Fibroblast of peridontal ligament (primary cell): Measurements from ENCODE around the gene TEX30.
A peak's percentile ranks its signal among the peaks of the same experiment; 100 is the strongest.
"Not testable (repeated sequence)": the region's sequence is repeated elsewhere in the genome, so short reads cannot be mapped to it uniquely, and the experiment has no call there.

Experiments used
- DNase-seq: peaks from one replicate; pipeline ENCODE4 v3.0.0-alpha.2; 2010; ENCODE audit errors: extremely low read depth

The TEX30 gene

DNA sequence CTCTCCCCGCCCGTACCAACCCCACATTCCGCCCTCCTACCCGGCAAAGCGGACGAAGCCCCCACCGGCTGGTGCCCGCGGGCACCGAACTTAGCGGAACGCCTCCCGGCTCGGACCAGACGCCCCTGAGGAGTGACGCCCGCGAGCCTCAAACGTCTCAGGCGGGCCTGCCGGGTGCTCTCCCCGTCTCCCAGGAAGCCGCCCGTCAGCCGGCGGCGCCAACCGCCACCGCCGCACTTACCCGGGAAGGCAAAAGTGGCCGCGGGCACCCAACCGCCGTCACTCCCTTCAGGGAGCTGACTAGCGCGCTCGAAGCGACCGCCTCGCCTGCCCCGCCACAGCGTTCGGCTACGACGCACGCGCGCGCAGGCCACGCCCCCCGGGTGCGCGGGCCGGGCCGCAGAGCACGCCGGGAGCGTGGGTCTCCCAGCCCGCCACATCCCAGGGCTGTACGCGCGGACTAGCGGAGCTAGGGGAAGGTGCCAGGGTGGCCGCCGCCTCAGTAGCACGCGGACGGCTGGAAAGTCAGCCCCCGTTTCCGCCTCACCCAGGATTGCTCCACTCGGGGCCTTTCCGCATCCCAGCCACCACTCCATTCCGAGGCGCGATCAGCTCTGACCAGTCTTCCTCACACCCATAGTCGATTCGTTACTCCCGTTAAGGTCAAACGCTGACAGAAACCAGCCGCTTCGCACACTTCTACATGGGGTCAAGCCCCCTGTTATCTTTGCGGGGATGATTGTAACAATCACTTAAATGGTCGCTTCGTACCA lies at the start of gene TEX30:
Gene TEX30 (minus strand): TSS at position 346 of the 773 bp plus-strand sequence. CDS start 3,760 bp downstream, outside the sequence.
- DNase-seq: peak; percentile 67

DNA sequence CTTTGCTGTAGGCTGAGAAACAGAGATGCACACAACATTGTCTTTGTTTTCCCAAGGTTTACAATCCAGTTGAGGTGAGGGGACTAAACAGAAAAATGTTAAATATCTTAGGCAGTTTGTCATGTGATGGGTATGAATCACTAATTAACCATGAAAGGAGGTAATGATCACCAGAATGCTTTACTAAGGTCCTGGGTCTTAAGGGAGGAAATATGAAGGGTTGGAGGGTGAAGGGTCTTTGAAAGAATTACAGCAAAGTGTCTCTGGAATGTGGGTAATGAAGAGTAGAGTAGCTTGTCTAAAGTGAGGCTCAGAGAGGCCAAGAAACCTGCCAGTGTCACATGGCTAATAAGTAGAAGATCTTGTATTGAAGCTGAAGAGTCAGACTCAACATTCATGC lies 44.3 kb upstream of the TEX30 start:
- DNase-seq: no peak

DNA sequence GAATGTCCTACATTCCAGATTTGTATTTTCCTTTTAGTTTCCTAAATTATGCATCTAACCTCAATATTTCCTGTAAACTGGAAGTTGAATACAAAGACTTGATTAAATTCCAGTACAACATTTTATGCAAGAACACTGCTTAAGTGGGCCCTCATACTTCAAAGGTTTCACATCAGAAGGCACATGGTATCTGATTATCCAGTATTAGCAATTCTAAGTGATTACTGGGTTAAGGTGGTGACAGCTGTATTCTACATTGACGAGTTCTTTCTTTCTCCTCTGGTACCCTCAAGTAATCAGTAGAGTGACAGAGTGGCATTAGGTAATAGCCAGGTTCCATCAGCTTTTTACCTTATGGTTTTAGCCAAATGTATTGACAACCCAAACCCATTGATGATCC lies 43.7 kb upstream of the TEX30 start:
- DNase-seq: no peak

DNA sequence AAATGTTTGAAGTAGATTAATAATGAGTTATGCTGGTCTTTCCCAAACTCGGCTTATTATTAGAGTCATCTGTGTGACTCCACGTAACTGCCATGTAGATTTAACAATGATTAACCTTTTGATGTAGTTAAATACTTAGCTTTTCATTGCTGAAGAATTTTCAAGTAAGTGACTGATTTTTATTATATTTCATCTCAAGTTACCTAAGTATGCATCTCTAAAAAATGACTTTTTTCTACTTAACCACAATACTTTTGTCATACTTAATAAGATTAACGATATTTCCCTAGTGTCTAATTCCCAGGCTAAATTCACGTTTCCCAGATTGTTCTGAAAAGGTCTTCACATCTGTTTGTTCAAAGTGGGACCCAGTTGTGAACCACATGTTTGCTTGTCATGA lies 43.1 kb upstream of the TEX30 start:
- DNase-seq: no peak

DNA sequence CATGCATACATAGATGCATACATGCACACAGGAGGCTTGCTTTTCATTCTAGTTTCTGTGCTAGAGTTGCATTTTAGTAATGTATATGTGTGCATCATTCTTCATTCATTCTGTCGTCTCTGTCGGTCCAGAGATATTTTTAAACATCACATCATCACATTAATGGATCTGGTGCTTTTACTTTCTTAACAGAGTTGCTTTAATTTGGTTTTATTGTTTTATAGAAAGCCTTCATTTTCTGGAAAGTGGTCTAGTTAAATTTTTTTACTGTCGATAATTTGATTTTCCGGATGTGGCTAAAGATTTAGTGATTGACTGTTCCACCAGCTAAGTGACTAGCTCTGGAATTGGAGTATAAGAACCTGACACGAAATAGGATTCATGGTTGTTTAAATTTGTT lies 42.2 kb upstream of the TEX30 start:
- DNase-seq: no peak

DNA sequence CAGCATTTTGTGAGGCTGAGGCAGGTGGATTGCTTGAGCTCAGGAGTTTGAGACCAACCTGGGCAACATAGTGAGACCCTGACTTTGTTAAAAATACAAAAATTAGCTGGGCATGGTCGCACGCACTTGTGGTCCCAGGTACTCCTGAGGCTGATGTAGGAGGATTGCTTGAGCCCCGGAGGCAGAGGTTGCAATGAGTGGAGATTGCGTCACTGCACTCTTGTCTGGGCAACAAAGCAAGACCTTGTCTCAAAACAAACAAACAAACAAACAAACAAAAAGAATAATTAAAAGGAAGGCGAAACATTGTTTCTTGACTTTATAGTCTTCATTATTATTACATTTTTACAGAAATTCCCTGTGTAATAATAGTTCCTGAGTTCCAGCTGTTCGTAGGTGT lies 41.2 kb upstream of the TEX30 start:
- DNase-seq: no peak

DNA sequence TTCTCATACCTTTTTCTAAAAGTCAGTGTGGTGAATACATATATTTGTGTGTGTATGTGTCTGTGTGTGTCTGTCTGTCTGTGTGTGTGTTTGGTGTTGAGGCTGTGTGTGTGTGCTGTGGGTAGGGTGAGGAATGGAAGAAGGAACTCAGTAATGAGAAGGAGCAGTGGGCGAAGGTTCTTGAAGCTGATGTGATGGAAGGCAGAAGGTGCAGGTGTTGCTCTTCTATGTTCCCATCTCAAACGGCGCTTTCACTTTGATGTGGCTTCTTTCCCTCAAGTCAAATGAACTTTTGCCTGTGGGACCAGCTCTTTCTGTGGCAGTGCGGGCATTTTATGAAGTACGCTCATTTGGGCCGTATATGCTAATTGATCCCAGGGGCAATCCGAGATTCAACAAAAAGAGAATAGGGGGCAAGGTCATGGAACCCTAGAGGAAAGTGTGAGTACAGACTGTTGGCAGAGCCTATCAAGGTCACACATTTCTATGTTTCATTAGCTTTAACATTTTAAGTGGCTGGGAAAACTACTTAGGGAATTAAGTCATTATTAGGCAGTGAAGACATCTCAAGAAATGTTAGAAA lies 40.5 kb upstream of the TEX30 start:
- no peak for DNase-seq

DNA sequence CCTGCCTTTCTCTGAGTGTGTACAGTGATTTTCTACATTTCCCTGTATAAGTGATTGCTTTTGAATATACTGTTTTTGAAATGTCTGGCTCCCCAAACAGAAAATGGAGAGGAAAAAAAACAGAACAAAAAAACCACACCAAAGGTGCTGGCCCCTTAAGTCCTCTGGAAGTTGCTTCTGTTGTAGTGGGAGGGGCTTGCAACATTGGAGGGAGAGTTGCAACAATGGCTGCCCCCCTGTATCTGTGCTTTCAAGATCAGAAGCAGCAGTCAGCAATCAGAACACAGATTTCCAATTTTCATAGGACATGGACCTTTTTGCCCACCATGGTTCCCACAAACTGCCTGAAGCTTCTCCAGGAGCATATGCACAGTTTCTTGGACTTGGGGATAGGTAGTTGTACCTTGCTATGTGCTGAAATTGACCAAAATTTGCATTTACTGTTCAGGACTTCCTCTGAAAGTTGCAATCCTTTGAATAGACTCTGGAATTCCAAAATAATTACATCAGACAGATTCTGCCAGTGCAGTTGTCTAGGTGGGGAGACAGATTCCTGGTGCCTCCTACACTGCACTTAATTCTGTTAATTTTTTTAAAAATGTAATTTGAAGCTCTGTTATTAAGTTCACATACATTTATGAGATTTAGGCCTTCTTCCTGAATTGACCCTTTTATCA lies 39.2 kb upstream of the TEX30 start:
- DNase-seq: no peak

DNA sequence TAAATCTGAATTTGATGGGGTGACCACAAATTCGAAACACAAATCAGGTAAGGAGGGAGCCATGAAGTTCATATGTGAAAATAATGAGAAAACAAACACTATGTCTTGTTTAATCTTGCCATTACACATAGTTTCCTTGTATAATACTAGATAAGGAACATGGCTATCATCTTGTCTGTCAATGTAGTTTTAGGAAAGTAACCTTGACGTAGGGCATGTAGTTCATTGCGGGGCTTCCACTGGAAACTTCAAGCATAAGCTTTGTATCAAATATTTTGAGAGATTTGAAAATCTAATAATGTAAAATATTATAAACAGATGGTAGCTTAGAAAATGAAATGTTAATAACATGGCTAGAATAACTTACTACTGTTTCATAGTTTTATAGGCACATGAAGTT lies 34.1 kb upstream of the TEX30 start:
- DNase-seq: no peak

DNA sequence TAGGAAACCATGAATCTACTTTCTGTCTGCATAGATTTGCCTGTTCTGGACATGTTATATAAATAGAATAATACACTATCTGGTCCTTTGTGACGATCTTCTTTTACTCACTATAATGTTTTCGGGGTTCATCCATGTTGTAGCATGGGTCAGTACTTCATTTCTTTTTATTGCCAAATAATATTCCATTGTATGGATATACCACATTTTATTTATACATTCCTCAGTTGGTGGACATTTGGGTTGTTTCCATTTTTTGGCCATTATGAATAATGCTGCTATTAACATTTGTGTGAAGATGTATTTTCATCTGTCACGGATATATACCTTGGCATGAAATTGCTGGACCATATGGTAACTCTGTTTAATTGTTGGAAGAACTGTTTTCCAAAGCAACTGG lies 32.1 kb upstream of the TEX30 start:
- DNase-seq: no peak

DNA sequence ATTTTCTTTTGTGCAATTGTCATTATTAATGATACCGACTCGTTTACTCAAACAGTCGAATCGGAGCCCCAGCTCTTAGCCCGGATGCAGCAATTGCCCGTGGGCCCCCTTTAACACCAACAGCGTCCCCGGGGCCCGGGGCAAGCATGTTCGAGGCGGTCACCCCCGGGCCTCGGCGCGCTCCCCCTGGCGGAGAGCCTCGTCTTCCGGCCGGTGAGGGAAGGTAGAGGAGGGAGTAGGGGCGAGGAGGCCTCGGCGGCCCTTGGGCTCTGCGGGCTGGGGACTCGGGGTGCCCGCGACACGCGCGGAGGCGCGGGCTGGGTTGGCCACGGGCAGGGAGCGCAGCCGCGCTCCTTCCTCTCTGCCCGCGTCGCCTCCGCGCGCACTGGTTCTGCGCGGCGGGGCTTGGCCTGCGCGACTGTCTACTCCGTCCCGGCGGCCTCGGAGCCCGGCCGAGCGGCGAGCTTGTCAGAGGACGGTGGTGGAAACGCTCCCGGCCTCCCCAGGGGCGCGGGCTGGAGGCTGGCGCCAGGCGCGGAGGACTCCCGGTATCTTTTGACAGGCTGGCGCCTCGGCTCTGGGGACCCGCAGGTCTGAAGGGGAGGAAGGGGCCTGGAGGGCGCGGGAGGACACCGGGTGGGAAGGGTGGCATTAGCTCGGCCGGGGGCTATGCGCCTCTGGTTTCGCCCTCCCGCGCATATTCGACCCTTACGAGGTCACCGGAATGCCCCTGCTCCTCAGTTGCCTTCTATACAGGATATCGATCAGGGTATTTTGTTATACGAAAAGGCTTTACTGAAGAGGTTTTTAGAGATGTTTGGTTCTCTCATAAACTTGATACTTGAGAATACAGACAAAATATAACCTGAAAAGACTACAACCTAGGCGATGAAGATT lies 26.8 kb upstream of the TEX30 start:
- peak; percentile 66 for DNase-seq

DNA sequence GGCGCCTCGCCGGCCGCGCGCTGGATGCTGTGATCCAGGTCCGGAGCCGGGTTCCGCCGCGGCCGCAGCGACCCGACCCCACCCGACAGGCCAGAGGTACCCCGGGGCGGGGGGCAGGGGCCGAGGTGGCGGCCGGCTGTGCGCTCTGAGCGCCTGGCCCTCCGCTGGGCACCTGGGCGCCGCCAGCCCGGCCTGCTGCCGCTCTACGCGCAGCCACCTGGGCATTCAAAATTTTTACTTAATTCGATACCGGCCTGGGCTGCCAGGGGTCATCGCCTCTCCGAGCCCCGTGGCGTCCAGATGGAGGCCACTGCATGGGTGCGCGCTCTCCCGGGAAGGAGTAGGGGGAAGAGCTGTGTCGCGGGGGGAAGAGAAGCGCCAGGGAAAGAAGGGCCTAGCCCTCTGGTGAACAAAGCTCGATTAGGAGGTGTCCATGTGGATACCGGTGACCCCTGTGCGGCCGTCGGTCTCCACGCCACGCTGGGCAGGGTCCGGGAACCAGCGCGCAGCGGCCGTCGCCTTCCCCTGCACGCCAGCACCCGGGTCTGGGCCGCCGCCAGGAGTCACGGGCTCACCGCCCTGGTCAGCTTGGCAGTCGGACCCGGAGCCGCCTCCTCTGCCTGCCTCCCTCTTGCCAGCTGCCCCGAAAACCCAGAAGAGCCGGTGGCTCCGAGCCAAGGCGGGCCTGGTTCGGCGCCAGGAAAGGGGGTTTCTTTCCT lies 26.0 kb upstream of the TEX30 start:
- DNase-seq: peak; percentile 17

DNA sequence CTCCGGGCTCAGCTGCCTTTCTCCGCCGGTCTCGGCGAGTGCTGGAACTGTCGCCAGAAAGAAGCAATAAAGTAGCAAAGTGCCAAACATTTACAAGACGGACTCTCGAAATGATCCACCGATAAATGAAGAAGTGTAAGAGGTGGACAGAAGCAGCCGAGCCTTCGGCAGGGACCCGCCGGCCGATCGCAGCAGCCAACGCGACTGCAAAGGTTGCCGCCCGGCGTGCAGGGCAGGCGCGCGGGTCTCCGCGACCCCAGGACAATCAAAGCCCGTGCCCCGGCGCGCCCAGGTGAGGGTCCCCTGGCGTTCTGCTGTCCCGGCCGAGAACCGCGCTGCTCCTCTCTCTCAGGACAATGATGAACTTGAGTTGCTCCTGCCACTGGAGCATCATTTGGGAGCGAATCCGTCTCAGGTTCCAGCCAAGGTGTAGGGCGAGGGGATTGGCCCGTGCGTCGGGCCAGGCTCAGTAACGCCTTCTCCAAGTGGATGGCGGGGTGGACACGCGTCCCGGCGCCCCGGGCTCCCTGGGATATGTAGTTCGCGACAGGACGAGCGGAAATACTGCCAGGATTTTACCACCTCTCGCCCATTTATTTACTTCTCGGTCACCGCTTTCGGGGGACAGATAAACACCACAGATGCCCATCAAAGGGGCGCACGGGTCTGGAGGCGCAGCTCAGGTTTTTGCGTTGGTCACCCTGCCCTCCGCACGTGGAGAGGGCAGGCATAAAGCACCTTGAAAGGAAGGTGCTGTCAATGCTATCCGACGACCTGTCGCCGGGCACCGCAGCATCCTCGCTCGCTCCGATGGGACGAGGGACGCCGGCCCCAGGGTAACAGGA lies 25.2 kb upstream of the TEX30 start, which contains the start of the genes BIVM and POGLUT2:
Gene BIVM (plus strand): TSS at position 539 of the 845 bp plus-strand sequence. CDS start 8,149 bp downstream, outside the sequence.
Gene POGLUT2 (minus strand): TSS at position 396 of the 845 bp plus-strand sequence. CDS start 306 bp downstream, at position 90.
- peak; percentile 87 for DNase-seq

DNA sequence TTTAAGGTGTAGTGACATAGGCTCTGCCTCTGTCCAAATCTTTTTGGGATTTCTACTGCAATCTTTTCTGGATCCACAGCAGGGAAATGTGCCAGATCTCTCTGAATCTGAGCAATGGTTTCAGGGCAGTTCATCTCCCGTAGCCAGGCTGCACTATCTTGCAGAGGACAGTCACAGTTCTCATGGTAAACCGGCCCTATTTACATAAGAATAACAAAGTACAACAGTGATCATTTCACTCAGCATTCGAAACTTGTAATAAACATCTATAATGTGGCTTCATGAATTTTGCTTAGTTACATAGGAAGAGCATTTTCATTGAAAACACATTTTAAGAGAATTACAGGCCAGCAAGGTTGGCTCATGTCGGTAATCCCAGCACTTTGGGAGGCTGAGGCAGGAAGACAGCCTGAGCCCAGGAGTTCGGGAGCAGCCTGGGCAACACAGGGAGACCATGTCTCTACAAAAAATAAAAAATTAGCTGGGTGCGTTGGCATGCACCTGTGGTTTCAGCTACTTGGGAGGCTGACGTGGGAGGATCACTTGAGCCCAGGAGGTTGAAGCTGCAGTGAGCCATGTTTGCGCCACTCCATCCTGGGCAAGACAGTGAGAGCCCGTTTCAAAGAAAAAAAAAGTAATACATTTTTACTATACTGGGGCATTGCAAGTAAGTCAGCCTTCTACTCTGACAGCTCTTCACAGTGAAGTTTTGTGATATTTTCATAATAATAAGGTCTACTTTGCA lies 20.2 kb upstream of the TEX30 start:
- no peak for DNase-seq

DNA sequence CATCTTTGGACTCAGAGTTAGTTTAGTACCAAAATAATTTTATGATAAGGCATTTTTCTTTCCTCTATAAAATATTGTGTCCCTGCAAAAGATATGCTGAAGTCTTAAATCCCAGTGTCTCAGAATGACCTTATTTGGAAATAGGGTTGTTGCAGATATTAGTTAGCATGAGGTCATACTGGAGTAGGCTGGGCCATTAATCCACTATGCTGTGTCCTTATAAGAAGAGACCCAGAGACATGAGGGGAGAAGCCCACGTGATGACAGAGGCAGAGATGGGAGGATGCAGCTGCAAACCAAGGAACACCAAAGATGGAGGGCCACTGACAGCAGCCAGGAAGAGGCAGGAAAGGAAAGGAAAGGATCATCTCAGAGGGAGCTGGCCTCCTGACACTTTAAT lies 18.8 kb upstream of the TEX30 start:
- DNase-seq: no peak

DNA sequence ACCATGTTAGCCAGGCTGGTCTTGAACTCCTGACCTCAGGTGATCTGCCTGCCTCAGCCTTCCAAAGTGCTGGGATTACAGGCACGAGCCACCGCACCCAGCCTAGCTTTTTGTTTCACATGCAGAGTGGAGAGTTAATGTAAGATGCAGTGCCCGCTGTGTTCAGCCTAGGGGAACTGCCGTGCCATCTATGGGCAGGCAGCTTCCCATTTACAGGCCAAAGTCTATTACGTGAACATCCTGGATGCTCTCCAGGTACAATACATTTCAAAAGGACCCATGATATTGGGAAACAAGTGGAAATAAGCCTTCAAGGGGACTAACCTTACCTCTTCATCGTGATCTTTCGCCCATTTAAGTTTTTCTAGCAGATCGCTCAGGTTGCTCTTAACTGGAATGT lies 15.1 kb upstream of the TEX30 start:
- DNase-seq: no peak

DNA sequence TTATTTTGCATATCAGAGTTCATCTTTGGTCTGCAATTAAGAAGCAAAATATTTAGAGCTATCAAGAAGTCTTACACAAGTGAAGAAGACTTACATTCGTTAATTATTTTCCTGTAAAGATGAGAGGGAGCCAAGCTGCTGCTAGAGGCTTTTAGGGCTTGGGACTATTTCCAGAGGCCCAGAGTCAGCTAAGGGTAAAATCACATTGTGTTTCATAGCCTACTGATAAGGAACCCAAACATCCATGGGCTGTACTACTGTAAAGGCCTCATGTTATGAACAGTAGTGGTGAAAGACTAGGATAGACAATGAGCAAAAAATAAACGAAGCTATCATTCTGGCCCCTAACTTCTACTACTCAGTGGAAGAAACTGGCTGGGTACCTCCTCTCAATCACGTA lies 10.9 kb upstream of the TEX30 start:
- DNase-seq: no peak

DNA sequence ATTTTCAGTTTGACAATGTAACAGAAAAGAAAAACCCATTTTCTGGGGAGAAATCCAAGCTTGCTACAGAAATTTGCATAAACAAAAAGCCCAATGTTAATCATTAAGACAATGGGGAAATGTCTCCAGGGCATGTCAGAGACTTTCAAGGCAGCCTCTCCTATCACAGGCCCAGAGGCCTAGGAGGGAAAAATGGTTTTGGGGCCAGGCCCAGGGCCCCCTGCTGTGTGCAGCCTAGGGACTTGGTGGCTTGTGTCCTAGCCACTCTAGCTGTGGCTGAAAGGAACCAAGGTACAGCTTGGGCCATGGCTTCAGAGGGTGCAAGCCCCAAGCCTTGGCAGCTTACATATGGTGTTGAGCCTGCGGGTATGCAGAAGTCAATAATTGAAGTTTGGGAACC lies 8.0 kb upstream of the TEX30 start:
- no peak for DNase-seq

DNA sequence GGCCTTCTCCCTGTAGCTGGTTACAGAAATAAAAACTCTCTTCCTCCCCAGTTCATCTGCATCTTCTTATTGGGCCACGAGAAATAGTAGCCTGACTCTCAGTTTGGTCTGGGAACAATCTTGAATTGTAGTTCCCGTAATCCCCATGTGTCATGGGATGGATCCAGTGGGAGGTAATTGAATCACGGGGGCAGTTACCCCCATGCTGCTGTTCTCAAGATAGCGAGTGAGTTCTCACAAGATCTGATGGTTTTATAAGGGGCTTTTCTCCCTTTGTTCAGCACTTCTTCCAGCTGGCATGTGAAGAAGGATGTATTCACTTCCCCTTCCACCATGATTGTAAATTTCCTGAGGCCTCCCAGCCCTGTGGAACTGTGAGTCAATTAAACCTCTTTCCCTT lies 7.1 kb upstream of the TEX30 start:
- DNase-seq: not testable (repeated sequence)
